Measurements from ENCODE around the gene JAM3.

- TF ChIP-seq CTCF (conservative IDR thresholded peaks at IDR 0.05) (no peak), EZH2 (IDR thresholded peaks at IDR 0.05; ENCODE audit: low read depth) (no peak)
These were observed 1.5 kb downstream of the JAM3 start for GRCh38 chr11:134070342-134070845.
